GM21447 (cell line): ENCODE measurements around the gene MICALL2.

Experiments used
- ATAC-seq: cut with Tn5 transposase; IDR thresholded peaks from one replicate; pipeline ENCODE4 v1.9.1; 2021; ENCODE audit not compliant: unreplicated experiment

The MICALL2 gene

GRCh38 chr7:1434891-1435670, 24.2 kb downstream of the MICALL2 start:
- ATAC-seq = no peak

- ATAC-seq = no peak
Observed at GRCh38 chr7:1434165-1434718, 25.0 kb downstream of the MICALL2 start.

GRCh38 chr7:1433128-1433920, 25.9 kb downstream of the MICALL2 start:
- ATAC-seq = no peak

- peak; percentile 73 for ATAC-seq
Observed at GRCh38 chr7:1432411-1433082, 26.7 kb downstream of the MICALL2 start.

- no peak for ATAC-seq
Observed at GRCh38 chr7:1431634-1432380, 27.5 kb downstream of the MICALL2 start.

- no peak for ATAC-seq
Observed at GRCh38 chr7:1431226-1431625, 28.0 kb downstream of the MICALL2 start.

- ATAC-seq = no peak
Observed at GRCh38 chr7:1430056-1430845, 29.0 kb downstream of the MICALL2 start.

GRCh38 chr7:1428941-1429501, 30.2 kb downstream of the MICALL2 start:
- ATAC-seq = no peak

- no peak for ATAC-seq
Observed at GRCh38 chr7:1427064-1427657, 32.1 kb downstream of the MICALL2 start.

- no peak for ATAC-seq
Observed at GRCh38 chr7:1426474-1426873, 32.8 kb downstream of the MICALL2 start.

- no peak for ATAC-seq
Observed at GRCh38 chr7:1425292-1426136, 33.8 kb downstream of the MICALL2 start.

GRCh38 chr7:1424041-1424440, 35.2 kb downstream of the MICALL2 start:
- ATAC-seq = no peak

GRCh38 chr7:1423264-1423811, 35.9 kb downstream of the MICALL2 start:
- ATAC-seq = no peak

- no peak for ATAC-seq
Observed at GRCh38 chr7:1422512-1423263, 36.6 kb downstream of the MICALL2 start.

- ATAC-seq = no peak
Observed at GRCh38 chr7:1421946-1422345, 37.3 kb downstream of the MICALL2 start.

GRCh38 chr7:1421020-1421790, 38.1 kb downstream of the MICALL2 start:
- no peak for ATAC-seq

GRCh38 chr7:1419688-1420087, 39.6 kb downstream of the MICALL2 start:
- ATAC-seq = no peak
